ENCODE measurements around the gene ACLY.

The ACLY gene

DNA sequence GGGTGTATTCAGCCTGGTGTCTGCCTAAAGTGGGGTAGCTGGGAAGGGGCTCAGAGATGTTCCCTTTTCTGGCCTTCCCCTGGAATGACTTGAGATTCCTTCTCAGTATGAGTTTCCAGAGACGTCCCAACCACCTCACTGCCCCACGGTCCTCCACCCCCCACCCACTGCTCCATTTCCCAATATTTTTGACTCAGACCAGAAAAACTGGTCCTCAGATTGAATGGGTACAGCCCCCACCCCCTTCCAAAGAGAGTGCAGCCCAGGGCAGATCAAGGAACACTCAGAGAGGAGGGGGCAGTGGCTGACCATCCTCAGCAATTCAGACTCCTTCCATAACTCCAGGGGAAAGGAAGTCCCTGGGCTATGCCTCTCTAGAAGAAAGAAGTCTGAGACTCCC lies 3.2 kb downstream of the ACLY start:
- in situ Hi-C loops (cut with MboI; ENCODE audit: low pct_unique_long_range_greater_than_20kb, low sequenced_read_pairs): no loop called here
- DNase-seq: no peak

DNA sequence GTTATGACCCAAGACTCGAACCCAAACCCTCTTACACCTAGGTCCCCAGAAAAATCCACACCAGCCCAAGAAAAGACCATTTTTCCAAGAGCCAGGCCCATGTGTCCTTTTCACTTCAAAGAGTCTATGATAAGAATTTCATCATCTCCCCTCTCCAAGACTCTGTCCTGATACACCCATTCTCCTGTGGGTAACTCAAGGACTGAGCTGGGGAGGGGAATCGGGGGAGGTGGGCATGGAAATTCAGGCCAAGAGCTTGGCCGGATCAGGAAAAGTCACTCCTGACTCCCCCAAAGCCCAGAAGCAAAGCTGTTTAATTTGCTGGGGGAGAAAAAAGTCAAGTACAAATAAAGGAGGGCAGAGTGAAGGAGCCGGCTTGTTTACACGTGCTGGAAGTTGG lies 3.7 kb downstream of the ACLY start:
- DNase-seq: no peak
- in situ Hi-C loops (cut with MboI; ENCODE audit: low pct_unique_long_range_greater_than_20kb, low sequenced_read_pairs): no loop called here

DNA sequence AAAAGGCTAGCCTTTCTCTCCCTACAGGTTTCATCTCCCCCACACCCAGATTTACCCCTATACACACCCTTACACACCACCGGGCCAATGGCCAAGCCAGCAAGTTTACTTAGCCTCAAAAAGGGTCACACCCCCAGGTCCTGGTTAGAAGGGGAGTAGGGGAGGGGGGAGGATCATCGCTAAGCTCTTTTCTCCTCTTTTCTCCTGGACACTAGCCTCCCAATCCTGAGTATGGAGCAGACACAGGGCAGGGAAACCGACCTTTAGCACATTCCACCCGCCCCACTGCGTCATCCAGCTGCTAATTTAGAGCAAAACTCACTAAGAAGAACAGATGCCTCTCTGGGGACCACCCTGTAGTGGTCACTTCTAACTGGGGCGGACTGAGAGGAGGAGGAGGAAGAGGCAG lies 4.4 kb downstream of the ACLY start:
- in situ Hi-C loops (cut with MboI; ENCODE audit: low pct_unique_long_range_greater_than_20kb, low sequenced_read_pairs): no loop called here
- no peak for DNase-seq

- in situ Hi-C loops (cut with MboI; ENCODE audit: low pct_unique_long_range_greater_than_20kb, low sequenced_read_pairs): no loop called here
- DNase-seq: no peak
These were observed 5.0 kb downstream of the ACLY start for GRCh38 chr17:41913798-41914197.

DNA sequence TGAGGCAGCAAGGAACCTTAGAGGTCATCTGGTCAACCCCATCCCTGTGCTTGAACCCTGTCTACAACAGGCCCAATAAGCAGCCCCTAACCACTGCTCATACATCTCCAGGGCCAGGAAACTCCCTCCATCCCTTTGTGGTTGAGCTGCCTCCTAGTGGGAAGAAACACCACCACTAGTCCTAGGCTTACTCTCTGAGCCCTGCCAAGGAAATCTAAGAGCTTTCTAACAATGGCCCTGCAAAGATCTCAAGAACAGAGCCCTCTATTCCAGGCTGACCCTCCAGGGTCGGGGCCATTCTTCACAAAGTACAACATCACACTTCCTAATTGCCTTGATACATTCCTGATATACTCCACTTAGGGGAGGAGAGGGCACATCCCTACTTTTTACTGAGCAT lies 5.8 kb downstream of the ACLY start:
- in situ Hi-C loops (cut with MboI; ENCODE audit: low pct_unique_long_range_greater_than_20kb, low sequenced_read_pairs): no loop called here
- no peak for DNase-seq

- in situ Hi-C loops (cut with MboI; ENCODE audit: low pct_unique_long_range_greater_than_20kb, low sequenced_read_pairs): no loop called here
- no peak for DNase-seq
These were observed 7.9 kb downstream of the ACLY start for GRCh38 chr17:41910701-41911391.

DNA sequence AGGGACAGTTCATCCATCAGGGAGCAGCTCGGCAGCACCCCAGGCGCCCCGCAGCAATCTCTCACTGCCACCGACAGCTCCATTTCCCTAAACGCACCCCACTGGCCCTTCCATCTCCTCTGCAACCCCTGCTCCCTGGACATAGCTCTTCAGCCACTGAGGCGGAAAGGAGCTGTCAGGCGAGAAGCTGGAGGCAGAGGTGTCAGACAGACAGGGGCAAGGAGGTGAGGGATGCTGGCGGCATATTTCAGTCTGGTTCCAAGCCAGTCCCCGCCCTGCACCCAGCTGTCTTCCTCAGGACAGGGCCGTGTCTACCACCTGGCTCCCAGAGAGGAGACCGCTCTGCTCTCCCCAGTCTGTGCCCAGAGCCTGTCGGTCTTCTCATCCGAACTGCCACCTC lies 9.7 kb downstream of the ACLY start:
- in situ Hi-C loops (cut with MboI; ENCODE audit: low pct_unique_long_range_greater_than_20kb, low sequenced_read_pairs): no loop called here
- no peak for DNase-seq

DNA sequence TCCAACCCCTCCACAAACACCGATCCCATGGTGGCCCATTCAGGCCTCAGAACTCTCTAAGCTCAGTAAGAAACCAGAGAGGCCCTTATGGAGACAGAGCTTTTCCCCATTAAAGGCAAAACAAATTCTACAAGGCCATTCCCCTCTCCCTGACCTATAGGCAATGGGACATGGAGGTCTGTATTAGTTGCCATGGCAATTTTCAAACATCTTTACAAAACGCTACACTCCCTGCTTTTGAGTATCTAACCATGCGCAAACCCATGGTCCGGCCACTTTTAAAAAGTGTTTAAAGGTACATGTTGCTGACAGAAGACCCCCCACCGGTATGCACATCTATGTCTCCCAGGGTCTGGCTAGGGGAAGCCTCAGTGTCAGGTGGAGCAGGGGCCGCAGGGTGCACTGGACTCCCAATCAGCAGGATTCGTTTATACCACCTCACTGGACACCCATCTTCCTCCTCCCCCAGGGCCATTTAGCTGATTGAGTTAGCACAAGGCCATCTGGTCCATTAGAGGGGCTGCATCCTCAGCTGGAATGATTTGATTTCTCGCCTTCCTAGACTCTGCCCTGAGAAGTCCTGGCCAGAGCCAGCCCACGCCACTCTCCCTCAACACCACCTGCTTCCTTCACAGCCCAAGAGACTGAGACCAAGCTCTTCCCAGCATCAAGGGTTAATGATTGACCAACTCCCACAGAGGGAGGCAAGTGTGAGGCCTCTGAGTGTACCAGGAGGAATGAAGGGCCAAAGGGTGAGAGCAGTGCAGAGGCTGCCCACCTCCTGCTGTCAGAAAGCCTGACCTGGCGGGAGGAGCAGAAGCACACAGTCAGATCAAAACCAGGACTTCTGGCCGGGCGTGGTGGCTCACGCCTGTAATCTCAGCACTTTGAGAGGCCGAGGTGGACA lies 10.9 kb downstream of the ACLY start:
- no peak for DNase-seq
- in situ Hi-C loops (cut with MboI; ENCODE audit: low pct_unique_long_range_greater_than_20kb, low sequenced_read_pairs): no loop called here

DNA sequence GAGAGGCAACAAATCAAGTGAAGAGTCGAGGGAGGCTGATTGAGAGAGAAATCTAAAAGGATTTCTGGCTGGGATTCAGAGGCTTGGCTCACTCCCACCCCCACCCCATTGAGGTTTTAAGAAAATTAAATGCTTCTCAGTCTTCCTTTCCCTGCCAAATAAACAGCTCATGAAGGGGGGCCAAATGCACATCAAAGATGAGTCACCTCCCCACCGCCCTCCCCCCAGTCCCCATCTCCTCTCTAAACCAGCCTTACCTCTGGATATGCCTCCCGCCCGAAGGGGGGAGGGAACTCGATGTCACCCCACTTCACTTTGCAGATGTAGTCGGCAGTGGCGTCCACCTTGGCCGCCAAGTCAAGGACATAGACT lies 11.6 kb downstream of the ACLY start:
- in situ Hi-C loops (cut with MboI; ENCODE audit: low pct_unique_long_range_greater_than_20kb, low sequenced_read_pairs): no loop called here
- no peak for DNase-seq

DNA sequence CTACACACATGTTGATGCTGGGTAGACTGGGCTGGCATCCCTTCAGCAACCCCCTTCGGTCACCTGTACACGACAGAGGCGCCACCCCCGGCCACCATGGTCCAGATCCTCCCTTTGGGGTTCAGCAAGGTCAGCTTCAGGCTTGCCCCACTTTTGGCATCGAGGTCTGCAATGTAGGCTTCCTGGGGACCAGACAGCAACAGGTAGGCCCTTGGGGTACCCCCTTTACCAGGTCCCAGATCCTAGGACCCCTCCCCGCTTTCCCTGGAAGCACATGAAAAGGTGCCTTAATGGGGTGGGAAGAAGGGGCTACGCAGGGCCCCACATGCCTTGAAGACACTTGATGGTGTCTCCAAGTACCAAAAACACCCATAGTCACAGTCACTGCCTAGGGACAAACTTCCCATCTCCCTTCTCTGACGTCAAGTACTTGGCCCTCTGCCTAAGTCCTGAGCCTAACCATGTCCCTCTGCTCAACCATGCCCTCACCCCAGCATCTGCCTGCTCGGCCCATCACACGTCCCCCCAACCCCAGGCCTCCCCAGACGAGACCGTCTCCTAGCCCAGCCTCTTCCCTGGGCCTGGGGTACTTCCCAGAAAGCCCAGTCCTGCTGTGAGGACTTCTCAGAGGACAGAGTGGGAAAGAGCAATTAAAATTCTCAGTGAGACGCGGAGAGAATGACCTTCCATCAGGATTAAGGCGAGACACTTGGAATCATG lies 12.1 kb downstream of the ACLY start:
- in situ Hi-C loops (cut with MboI; ENCODE audit: low pct_unique_long_range_greater_than_20kb, low sequenced_read_pairs): no loop called here

DNA sequence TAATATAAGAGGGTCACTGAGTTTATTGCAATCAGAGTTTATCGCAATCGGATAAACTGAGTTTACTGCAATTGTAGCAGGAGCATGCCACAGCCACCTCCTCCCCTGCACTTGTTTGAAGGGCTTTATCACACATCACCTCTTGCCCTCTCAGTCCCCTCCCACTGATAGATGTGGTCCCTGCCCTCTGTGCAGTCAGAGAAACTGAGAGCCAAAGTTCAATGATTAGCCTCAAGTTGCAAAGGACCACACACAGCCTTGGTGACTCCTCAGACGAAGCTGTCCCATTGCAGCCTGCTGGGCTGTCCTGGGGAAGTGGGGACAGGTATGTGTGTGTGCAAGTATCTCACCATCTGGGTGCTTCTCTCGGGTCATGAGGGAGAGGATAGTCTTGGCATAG lies 13.6 kb downstream of the ACLY start:
- no peak for DNase-seq
- in situ Hi-C loops (cut with MboI; ENCODE audit: low pct_unique_long_range_greater_than_20kb, low sequenced_read_pairs): no loop called here

More for the DNA sequence above, 12.1 kb downstream of the ACLY start:
- no peak for DNase-seq

DNA sequence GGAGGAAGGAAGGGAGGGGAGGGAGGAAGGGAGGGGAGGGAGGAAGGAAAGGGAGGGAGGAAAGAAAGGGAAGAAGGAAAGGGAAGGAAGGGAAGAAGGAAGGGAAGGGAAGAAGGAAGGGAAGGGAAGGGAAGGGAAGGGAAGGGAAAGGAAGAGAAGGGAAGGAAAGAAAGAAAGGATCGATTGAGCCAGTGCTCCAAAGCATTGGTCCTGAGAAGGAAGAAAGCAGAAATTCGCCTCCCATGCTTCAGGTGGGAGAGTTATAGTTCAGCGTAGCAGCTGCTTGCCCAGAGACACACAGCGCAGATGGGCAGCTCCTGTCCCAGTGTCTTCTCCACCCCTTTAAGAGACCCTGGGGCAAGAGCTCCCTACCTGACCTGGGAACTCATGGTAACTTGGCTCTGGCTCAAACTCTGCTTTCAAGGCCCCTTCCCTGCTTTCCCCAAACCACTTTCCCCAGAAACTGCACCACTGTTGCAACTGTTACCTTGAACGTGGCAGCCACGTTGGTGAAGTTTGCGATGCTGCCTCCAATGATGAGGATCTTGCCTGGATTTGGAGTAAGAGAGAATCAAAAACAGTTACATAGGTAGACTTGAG lies 14.4 kb downstream of the ACLY start:
- in situ Hi-C loops (cut with MboI; ENCODE audit: low pct_unique_long_range_greater_than_20kb, low sequenced_read_pairs): no loop called here
- DNase-seq: no peak

DNA sequence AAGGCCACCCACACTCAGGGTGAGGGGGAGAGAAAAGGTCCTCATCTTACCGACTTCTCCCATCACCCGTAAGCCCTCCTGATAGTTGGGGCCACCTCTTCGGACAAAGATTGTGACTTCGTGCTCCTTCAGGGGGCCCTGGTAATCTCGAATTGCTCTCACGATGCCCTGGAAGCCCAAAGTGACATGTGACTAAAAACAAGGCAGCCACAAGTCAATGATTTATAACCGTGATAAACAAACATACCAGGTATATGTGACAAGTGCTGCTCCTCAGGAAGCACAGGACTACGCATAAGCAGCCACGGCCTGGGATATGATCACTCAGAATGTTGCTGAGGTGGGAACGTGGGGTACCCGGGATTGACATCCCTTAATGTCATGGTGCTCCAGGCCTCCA lies 17.1 kb downstream of the ACLY start:
- in situ Hi-C loops (cut with MboI; ENCODE audit: low pct_unique_long_range_greater_than_20kb, low sequenced_read_pairs): no loop called here
- no peak for DNase-seq

GRCh38 chr17:41896726-41897125 lies 22.0 kb downstream of the ACLY start:
- in situ Hi-C loops (cut with MboI; ENCODE audit: low pct_unique_long_range_greater_than_20kb, low sequenced_read_pairs): no loop called here
- DNase-seq: no peak

DNA sequence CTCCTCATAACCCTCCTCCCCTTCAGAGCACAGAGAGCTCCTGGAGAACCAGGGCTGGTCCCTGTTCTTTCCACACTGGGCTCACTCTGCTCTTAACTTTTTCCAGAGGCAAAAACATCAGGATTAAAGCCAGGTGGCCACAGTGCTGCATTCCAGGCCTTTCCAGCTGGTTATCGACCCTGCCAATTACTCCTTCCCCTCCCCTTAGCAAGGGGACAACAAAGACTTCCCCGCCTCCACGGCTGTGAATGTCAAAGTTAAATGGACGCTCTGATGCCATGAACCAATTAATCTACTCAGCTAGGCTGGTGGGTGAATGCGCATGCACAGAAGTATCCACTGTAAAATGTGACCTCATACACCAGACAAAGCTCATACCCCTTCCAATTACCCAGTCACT lies 23.1 kb downstream of the ACLY start:
- in situ Hi-C loops (cut with MboI; ENCODE audit: low pct_unique_long_range_greater_than_20kb, low sequenced_read_pairs): no loop called here
- DNase-seq: no peak

DNA sequence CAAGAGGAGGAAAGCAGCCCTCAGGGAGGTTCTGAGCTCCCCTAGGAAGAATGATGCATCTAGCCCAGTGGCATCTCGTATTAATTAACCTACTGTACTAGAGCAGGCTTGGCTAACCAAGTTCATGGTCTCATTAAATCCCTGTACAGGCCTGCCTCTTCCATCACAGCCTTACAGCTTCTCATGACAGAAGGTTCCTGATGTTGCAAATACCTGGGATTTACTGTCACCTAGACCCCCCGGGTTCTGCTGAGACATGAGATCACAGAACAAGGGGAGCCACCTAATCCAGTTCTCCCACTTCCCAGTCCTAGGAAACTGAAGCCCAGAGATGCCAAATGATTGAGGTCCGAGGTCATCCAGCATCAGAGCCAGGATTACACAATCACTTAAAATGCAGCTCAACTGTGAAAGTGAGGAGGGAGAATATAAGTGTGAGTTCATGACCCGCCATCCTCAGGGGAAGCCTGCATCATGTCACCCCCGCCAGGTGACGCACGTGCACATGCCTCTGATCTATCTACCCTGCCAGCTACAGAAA lies 23.9 kb downstream of the ACLY start:
- in situ Hi-C loops (cut with MboI; ENCODE audit: low pct_unique_long_range_greater_than_20kb, low sequenced_read_pairs): no loop called here
- no peak for DNase-seq

DNA sequence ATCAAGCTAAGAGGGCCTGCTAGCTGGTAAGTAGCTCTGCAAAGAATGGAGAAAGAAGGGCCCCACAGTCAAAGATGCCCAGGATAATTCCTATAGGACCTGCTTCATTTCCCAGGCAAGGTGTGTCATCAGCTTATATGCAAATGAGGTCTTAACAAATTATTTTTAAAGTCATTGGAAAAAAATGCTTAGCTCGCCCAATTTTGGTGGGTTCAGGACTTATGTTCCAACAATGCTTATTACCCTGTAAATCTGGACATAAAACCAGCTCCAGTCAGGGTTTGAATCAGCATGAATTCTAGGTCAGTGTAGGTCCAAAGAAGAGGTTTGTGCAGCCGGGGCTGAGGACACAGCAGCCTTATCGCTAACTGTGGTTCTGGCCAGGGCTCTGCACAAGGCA lies 25.4 kb downstream of the ACLY start:
- DNase-seq: no peak

DNA sequence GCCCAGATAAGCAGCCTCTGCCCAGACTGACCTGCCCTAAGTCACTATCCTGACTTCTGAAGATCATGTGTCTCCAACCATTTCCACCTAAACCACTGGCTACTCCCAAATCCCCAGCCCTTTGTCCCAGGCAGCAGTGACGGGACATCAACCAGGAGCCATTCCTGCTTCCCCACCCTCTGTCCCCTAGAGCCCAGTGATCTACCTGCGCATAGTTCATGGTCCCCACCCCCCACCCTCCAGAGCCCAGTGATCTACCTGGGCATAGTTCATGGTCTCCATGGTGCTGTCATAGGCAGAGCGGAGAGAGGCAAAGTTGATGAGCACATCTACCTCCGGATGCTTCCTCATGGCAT lies 26.8 kb downstream of the ACLY start:
- no peak for DNase-seq
- in situ Hi-C loops (cut with MboI; ENCODE audit: low pct_unique_long_range_greater_than_20kb, low sequenced_read_pairs): no loop called here

More for the DNA sequence above, 25.4 kb downstream of the ACLY start:
- in situ Hi-C loops (cut with MboI; ENCODE audit: low pct_unique_long_range_greater_than_20kb, low sequenced_read_pairs): no loop called here

DNA sequence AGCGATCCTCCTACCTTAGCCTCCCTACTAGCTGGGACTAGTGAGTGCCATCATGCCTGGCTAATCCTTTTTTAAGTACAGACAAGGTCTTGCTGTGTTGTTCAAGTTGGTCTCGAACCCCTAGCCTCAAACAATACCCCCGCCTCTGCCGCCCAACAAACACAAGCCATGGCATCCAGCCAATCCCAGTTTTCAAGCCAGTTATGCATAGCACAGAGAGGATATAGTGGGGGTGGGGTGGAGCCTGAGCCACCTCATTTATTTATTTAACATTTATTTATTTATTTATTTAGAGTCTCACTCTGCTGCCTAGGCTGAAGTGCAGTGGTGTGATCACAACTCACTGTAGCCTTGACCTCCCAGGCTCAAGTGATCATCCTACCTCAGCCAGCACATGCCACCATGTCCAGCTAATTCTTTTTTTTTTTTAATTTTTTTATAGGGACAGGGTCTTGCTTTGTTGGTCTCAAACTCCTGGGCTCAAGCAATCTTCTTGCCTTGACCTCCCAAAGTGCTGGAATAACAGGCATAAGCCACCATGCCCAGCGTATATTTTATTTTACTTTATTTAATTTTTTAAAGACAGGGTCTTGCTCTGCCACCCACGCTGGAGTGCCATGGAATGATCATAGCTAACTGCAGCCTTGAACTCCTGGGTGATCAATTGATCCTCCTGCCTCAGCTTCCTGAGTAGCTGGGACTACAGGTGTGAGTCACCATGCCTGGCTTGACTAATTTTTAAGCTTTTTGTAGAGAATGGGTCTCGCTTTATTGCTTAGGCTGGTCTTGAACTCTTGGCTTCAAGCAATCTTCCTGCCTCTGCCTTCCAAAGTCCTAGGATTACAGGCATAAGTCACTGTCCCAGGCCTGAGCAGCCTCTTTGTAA lies 27.4 kb downstream of the ACLY start:
- in situ Hi-C loops (cut with MboI; ENCODE audit: low pct_unique_long_range_greater_than_20kb, low sequenced_read_pairs): no loop called here
- no peak for DNase-seq

All from KBM-7 (cell line).